H1 (cell line): ENCODE results near the gene NHS. TPM values are rescaled to one million over a fixed set of nuclear protein-coding genes. Genes with fewer than 3 reads are reported as not detected.
A peak's percentile ranks its signal among the peaks of the same experiment; 100 is the strongest.

Experiments used
- CTCF ChIA-PET: fragments of 300-600 bp; sonication (Branson Sonifier 250); formaldehyde crosslinking; loops from one replicate; lab custom pipeline; 2021; ENCODE audit not compliant: partially characterized antibody; lab: Charles Lee
- POLR2A ChIA-PET: fragments of 300-600 bp; sonication (Branson Sonifier 250); formaldehyde crosslinking; loops from one replicate; lab custom pipeline; 2021; ENCODE audit warnings: inconsistent platforms; ENCODE audit not compliant: partially characterized antibody; lab: Charles Lee
- DNase-seq, 2 experiments: peaks; one replicate each; pipeline versions ENCODE4 v3.0.0 to v3.0.0-alpha.2; 2010 to 2022; ENCODE audit warnings: low spot score in 2 of 2, low read depth in 1 of 2, mixed read lengths in 1 of 2
- FAIRE-seq: peaks from 2 replicates; lab custom pipeline; 2011; peaks lifted over from hg19 to GRCh38; lab: Jason Lieb, UNC
- H2AFZ ChIP-seq: 2 replicates; pipeline ENCODE4 v1.8.1; 2012; ENCODE audit warnings: low read length, inconsistent platforms
- H2AK5ac ChIP-seq: 2 replicates; pipeline ENCODE4 v1.6.1; 2013; ENCODE audit warnings: low read depth, low read length
- H2BK120ac ChIP-seq: replicated peaks from 2 replicates; pipeline ENCODE3; 2013; ENCODE audit warnings: low read depth, low read length, inconsistent platforms
- H2BK12ac ChIP-seq: 2 replicates; pipeline ENCODE4 v1.6.1; 2013; ENCODE audit warnings: low read depth, low read length
- H2BK15ac ChIP-seq: 2 replicates; pipeline ENCODE4 v1.6.1; 2013; ENCODE audit warnings: low read length
- H2BK20ac ChIP-seq: 2 replicates; pipeline ENCODE4 v1.6.1; 2013; ENCODE audit warnings: low read length
- H2BK5ac ChIP-seq: 2 replicates; pipeline ENCODE4 v1.6.1; 2013; ENCODE audit warnings: low read depth, low read length
- H3K14ac ChIP-seq: 2 replicates; pipeline ENCODE4 v1.6.1; 2013; ENCODE audit warnings: inconsistent platforms; ENCODE audit not compliant: insufficient read length
- H3K18ac ChIP-seq: 2 replicates; pipeline ENCODE4 v1.6.1; 2013; ENCODE audit warnings: low read length; ENCODE audit errors: extremely low read depth
- H3K23ac ChIP-seq: 2 replicates; pipeline ENCODE4 v1.6.1; 2013; ENCODE audit warnings: inconsistent platforms; ENCODE audit not compliant: insufficient read length
- H3K23me2 ChIP-seq: 2 replicates; pipeline ENCODE4 v1.6.1; 2013; ENCODE audit warnings: low read depth, low read length
- H3K27ac ChIP-seq: 2 replicates; pipeline ENCODE4 v1.6.1; 2011; ENCODE audit warnings: low read depth, low read length, inconsistent platforms
- H3K27me3 ChIP-seq, 4 experiments: replicated peaks in 1 of 4; 1 replicate in 1 of 4; 2 replicates in 3 of 4; pipeline versions ENCODE4 v1.6.1 to v1.8.1; 2011 to 2013; ENCODE audit warnings: low read length in 3 of 4, mild to moderate bottlenecking in 3 of 4, inconsistent platforms in 2 of 4, mixed read lengths in 2 of 4, moderate library complexity in 1 of 4; ENCODE audit not compliant: control insufficient read depth in 3 of 4, insufficient read depth in 3 of 4; ENCODE audit errors: extremely low read depth in 1 of 4
- H3K36me3 ChIP-seq, 4 experiments: 2 replicates each; pipeline versions ENCODE4 v1.6.1 to v1.8.1; 2011 to 2013; ENCODE audit warnings: mild to moderate bottlenecking in 4 of 4, low read length in 3 of 4, moderate library complexity in 2 of 4, control low read depth in 1 of 4, inconsistent platforms in 1 of 4; ENCODE audit not compliant: insufficient read depth in 4 of 4, control insufficient read depth in 2 of 4
- H3K4ac ChIP-seq: replicated peaks from 2 replicates; pipeline ENCODE3; 2013; ENCODE audit warnings: low read length, low read depth, mixed read lengths, inconsistent platforms; ENCODE audit not compliant: insufficient read length
- H3K4me1 ChIP-seq, 4 experiments: replicated peaks in 1 of 4; 1 replicate in 1 of 4; 2 replicates in 3 of 4; pipeline versions ENCODE4 v1.6.1 to v1.8.1; 2011 to 2013; ENCODE audit warnings: low read length in 3 of 4, inconsistent platforms in 2 of 4, mixed read lengths in 1 of 4; ENCODE audit not compliant: insufficient read depth in 4 of 4, control insufficient read depth in 3 of 4
- H3K4me2 ChIP-seq, 2 experiments: 2 replicates each; pipeline versions ENCODE4 v1.6.1 to v1.8.1; 2011 to 2013; ENCODE audit warnings: low read depth in 2 of 2, low read length in 2 of 2, control low read depth in 1 of 2, inconsistent platforms in 1 of 2, mild to moderate bottlenecking in 1 of 2; ENCODE audit not compliant: insufficient read depth in 1 of 2
- H3K4me3 ChIP-seq, 4 experiments: fragments of 200-600, 300-600 bp in 1 of 4; sonication (generic), shearing (Covaris generic), sonication (Bioruptor Twin) in 1 of 4; 2 replicates each; pipeline versions ENCODE4 v1.5.1 to v1.8.1; 2011 to 2016; ENCODE audit warnings: low read length in 4 of 4, low read depth in 3 of 4, control low read depth in 2 of 4, inconsistent platforms in 2 of 4, mild to moderate bottlenecking in 2 of 4, mixed read lengths in 1 of 4, moderate library complexity in 1 of 4; ENCODE audit not compliant: insufficient read depth in 2 of 4; ENCODE audit errors: extremely low read depth in 1 of 4
- H3K56ac ChIP-seq: replicated peaks from 2 replicates; pipeline ENCODE3; 2013; ENCODE audit warnings: low read depth, mild to moderate bottlenecking, mixed read lengths, low read length, inconsistent platforms; ENCODE audit not compliant: insufficient read length
- H3K79me1 ChIP-seq: 2 replicates; pipeline ENCODE4 v1.6.1; 2013; ENCODE audit warnings: low read depth, low read length, control low read depth
- H3K79me2 ChIP-seq, 2 experiments: 2 replicates each; pipeline versions ENCODE4 v1.6.1 to v1.8.1; 2012 to 2013; ENCODE audit warnings: low read length in 2 of 2, mild to moderate bottlenecking in 2 of 2, inconsistent platforms in 1 of 2; ENCODE audit not compliant: insufficient read depth in 2 of 2, control insufficient read depth in 1 of 2
- H3K9ac ChIP-seq, 4 experiments: replicated peaks in 1 of 4; 1 replicate in 1 of 4; 2 replicates in 3 of 4; pipeline versions ENCODE4 v1.6.1 to v1.8.1; 2011 to 2013; ENCODE audit warnings: low read depth in 3 of 4, low read length in 3 of 4, control low read depth in 2 of 4, mild to moderate bottlenecking in 2 of 4, moderate library complexity in 2 of 4, inconsistent platforms in 1 of 4; ENCODE audit errors: extremely low read depth in 1 of 4
- H3K9me3 ChIP-seq, 2 experiments: 2 replicates each; pipeline versions ENCODE4 v1.6.1 to v1.8.1; 2012 to 2013; ENCODE audit warnings: mild to moderate bottlenecking in 2 of 2, moderate library complexity in 2 of 2, control low read depth in 1 of 2, inconsistent platforms in 1 of 2, low read depth in 1 of 2, low read length in 1 of 2, mixed read lengths in 1 of 2; ENCODE audit not compliant: insufficient read depth in 2 of 2
- H4K20me1 ChIP-seq, 2 experiments: replicated peaks in 1 of 2; 2 replicates each; pipeline versions ENCODE3 to v1.8.1; 2011 to 2013; ENCODE audit warnings: inconsistent platforms in 2 of 2, low read length in 2 of 2, mild to moderate bottlenecking in 1 of 2; ENCODE audit not compliant: insufficient read depth in 2 of 2, control insufficient read depth in 1 of 2
- H4K5ac ChIP-seq: 2 replicates; pipeline ENCODE4 v1.6.1; 2013; ENCODE audit warnings: low read length, low read depth, mixed read lengths, inconsistent platforms; ENCODE audit not compliant: insufficient read length
- H4K8ac ChIP-seq: 2 replicates; pipeline ENCODE4 v1.8.0; 2013; ENCODE audit warnings: mild to moderate bottlenecking, moderate library complexity, low read length, inconsistent platforms; ENCODE audit not compliant: insufficient read depth; ENCODE audit errors: extremely low read depth
- H4K91ac ChIP-seq: replicated peaks from 2 replicates; pipeline ENCODE3; 2013; ENCODE audit warnings: low read length, mixed read lengths, inconsistent platforms; ENCODE audit not compliant: insufficient read length
- BCL11A ChIP-seq, 2 experiments: IDR thresholded peaks; one replicate each; pipeline ENCODE4 v1.6.1; 2011; ENCODE audit warnings: low read depth in 2 of 2, low read length in 2 of 2, mild to moderate bottlenecking in 2 of 2
- CREB1 ChIP-seq: IDR thresholded peaks from 2 replicates; pipeline ENCODE4 v1.6.1; 2012; ENCODE audit warnings: inconsistent platforms
- CTCF ChIP-seq, 3 experiments: IDR thresholded peaks; 1 replicate in 2 of 3; 2 replicates in 1 of 3; pipeline versions ENCODE4 v1.5.1 to v1.6.1; 2011; ENCODE audit warnings: low read length in 3 of 3, mild to moderate bottlenecking in 3 of 3, inconsistent platforms in 2 of 3, low read depth in 1 of 3, moderate library complexity in 1 of 3; ENCODE audit not compliant: insufficient read depth in 1 of 3; ENCODE audit errors: control extremely low read depth in 1 of 3
- FOSL1 ChIP-seq: IDR thresholded peaks from 2 replicates; pipeline ENCODE4 v1.6.1; 2011; ENCODE audit warnings: mild to moderate bottlenecking, low read depth, low read length, moderate library complexity; ENCODE audit not compliant: insufficient read depth
- GABPA ChIP-seq: IDR thresholded peaks from 2 replicates; pipeline ENCODE4 v1.6.1; 2011; ENCODE audit warnings: mild to moderate bottlenecking, low read length, moderate library complexity, borderline replicate concordance; ENCODE audit not compliant: insufficient read depth
- HDAC6 ChIP-seq: IDR thresholded peaks from one replicate; pipeline ENCODE4 v1.7.1; 2012; ENCODE audit warnings: low read depth, mild to moderate bottlenecking, inconsistent platforms, low read length, moderate library complexity
- KDM1A ChIP-seq: fragments of 200-600, 300-600 bp; sonication (generic); IDR thresholded peaks from 2 replicates; pipeline ENCODE4 v1.7.1; 2016; ENCODE audit warnings: mild to moderate bottlenecking, low read length, borderline replicate concordance
- KDM4A ChIP-seq: IDR thresholded peaks from one replicate; pipeline ENCODE4 v1.7.1; 2012; ENCODE audit warnings: low read depth, mild to moderate bottlenecking, moderate library complexity, low read length, inconsistent platforms; ENCODE audit not compliant: severe bottlenecking
- POU5F1 ChIP-seq: IDR thresholded peaks from 2 replicates; pipeline ENCODE4 v1.6.1; 2011; ENCODE audit warnings: low read depth, mild to moderate bottlenecking, low read length, moderate library complexity
- SRF ChIP-seq: IDR thresholded peaks from 2 replicates; pipeline ENCODE4 v1.6.1; 2011; ENCODE audit warnings: mild to moderate bottlenecking, low read depth, low read length, moderate library complexity
- TCF12 ChIP-seq: IDR thresholded peaks from 2 replicates; pipeline ENCODE4 v1.6.1; 2011; ENCODE audit warnings: low read depth, mild to moderate bottlenecking, low read length
- TEAD4 ChIP-seq: IDR thresholded peaks from 2 replicates; pipeline ENCODE4 v1.6.1; 2012; ENCODE audit warnings: low read depth, low read length, inconsistent platforms, mixed read lengths
- WGBS, 2 experiments: shearing (Covaris generic) in 1 of 2; methylation state at CpG; one replicate each; pipeline versions ENCODE4 v1.1.6 to v1.1.7; 2013 to 2015; ENCODE audit warnings: low lambda C conversion rate in 2 of 2, mixed read lengths in 2 of 2, inconsistent platforms in 1 of 2, low coverage in 1 of 2, missing lambda C conversion rate in 1 of 2; ENCODE audit not compliant: insufficient replicate concordance in 2 of 2, insufficient coverage in 1 of 2, insufficient read length in 1 of 2; ENCODE audit errors: extremely low coverage in 1 of 2, missing lambda C conversion rate in 1 of 2; 5-methylcytosine and 5-hydroxymethylcytosine counted together
- polyA plus RNA-seq, 7 experiments: library from polyadenylated mRNA; depleted of rRNA in 3 of 7; stranded (reverse) in 5 of 7; unstranded in 2 of 7; fragments of >200 nt in 5 of 7; fragments of 200-250 nt in 2 of 7; gene quantifications; 1 replicate in 5 of 7; 2 replicates in 1 of 7; 4 replicates in 1 of 7; pipeline versions ENCODE4 v1.2.1 to v1.2.3, GENCODE V29; 2011 to 2013; ENCODE audit warnings: missing spikeins in 2 of 7, mixed read lengths in 2 of 7
- total RNA-seq: library from RNA; stranded (reverse); fragmentation: NEBNext Ultra II Directional; extraction: Animal tissue kit (Norgen Biotek cat#: 25700); gene quantifications from 2 replicates; pipeline ENCODE4 v1.2.1, GENCODE V29; 2021

Gene NHS
- total and polyA plus RNA-seq, 2 of the 8 experiments (the other 6 are each of a cell fraction or from before 2014, with no cell fraction given): 2.2 to 6.7 TPM

GRCh38 chrX:17527922-17528321 is 152.9 kb downstream of the NHS start:
- no peak overlapping the region for H2AK5ac ChIP-seq
- no peak overlapping the region for H3K56ac ChIP-seq
- no peaks in the 10 kb centered on the region for H3K36me3 ChIP-seq
- no peak overlapping the region for H2BK20ac ChIP-seq
- H4K91ac ChIP-seq: no peak overlapping the region
- no peaks in the 10 kb centered on the region for H4K20me1 ChIP-seq
- no peaks in the 10 kb centered on the region for H3K79me1 ChIP-seq
- ChIA-PET POLR2A (no interaction called here), CTCF (no interaction called here)
- no peak overlapping the region for H2BK120ac ChIP-seq
- H4K8ac ChIP-seq: no peak overlapping the region
- H3K23me2 ChIP-seq: no peaks in the 10 kb centered on the region
- H3K14ac ChIP-seq: no peak overlapping the region
- H2BK12ac ChIP-seq: no peak overlapping the region
- H3K9ac ChIP-seq: no peak overlapping the region
- DNase-seq (no peak), FAIRE-seq (peak; percentile 32)
- H3K9me3 ChIP-seq: no peaks in the 10 kb centered on the region
- no peak overlapping the region for H2BK5ac ChIP-seq
- H3K4me1 ChIP-seq: peaks cover 0 to 5% (median 2%) of the 10 kb centered on the region in 4 experiments; a peak in 3 of 7 replicates
- H2AFZ ChIP-seq: no peak overlapping the region
- no peak overlapping the region for H3K27ac ChIP-seq
- H2BK15ac ChIP-seq: no peak overlapping the region
- H3K23ac ChIP-seq: no peak overlapping the region
- WGBS, 2 experiments: 60% methylated on average over 1 of the region's 1 CpG; no CpG with 5 or more reads in 1 of the 2 experiments
- no peak overlapping the region for H4K5ac ChIP-seq
- peaks cover 0 to 2% of the 10 kb centered on the region in 2 experiments; a peak in 1 of 4 replicates for H3K79me2 ChIP-seq
- H3K27me3 ChIP-seq: no peaks in the 10 kb centered on the region
- H3K18ac ChIP-seq: no peak overlapping the region
- H3K4me2 ChIP-seq: no peak overlapping the region
- no peak overlapping the region for H3K4me3 ChIP-seq
- no peak overlapping the region for H3K4ac ChIP-seq
- TF ChIP-seq POU5F1: no peak
- TF ChIP-seq TEAD4: no peak
- TF ChIP-seq SRF: no peak
- TF ChIP-seq CREB1: no peak
- no peak for TF ChIP-seq KDM4A
- TF ChIP-seq KDM1A: no peak
- no peak for TF ChIP-seq TCF12
- no peak for TF ChIP-seq GABPA
- TF ChIP-seq HDAC6: no peak
- TF ChIP-seq CTCF (IDR thresholded peaks at IDR 0.05; ENCODE audit: control extremely low read depth in 1 of 3, insufficient read depth in 1 of 3, low read depth in 1 of 3, low read length in 3 of 3): no peak
- TF ChIP-seq BCL11A (IDR thresholded peaks at IDR 0.05; ENCODE audit: low read depth in 2 of 2, low read length in 2 of 2): no peak
- TF ChIP-seq FOSL1: no peak
